Lower leg skin (tissue), 4 donors: ENCODE data around the gene PRKCH. TPM values are rescaled to one million over a fixed set of nuclear protein-coding genes. Genes with fewer than 3 reads are reported as not detected.

Source experiments
- DNase-seq, 2 donors: peaks; one replicate each; pipeline ENCODE4 v3.0.0-alpha.2; 2019; ENCODE audit warnings: low spot score in 2 of 2
- H3K4me3 ChIP-seq: fragments of 200-600 bp; sonication (generic); 2 replicates; pipeline ENCODE4 v1.5.1; 2017; ENCODE audit warnings: mild to moderate bottlenecking, low read depth; ENCODE audit not compliant: poor library complexity, severe bottlenecking
- POLR2A ChIP-seq, 2 donors: fragments of 450-650 bp; IDR thresholded peaks; one replicate each; pipeline ENCODE4 v1.6.1; 2016 to 2017; ENCODE audit warnings: antibody characterized with exemption in 2 of 2, mild to moderate bottlenecking in 1 of 2, moderate library complexity in 1 of 2
- WGBS, 2 donors: methylation state at CpG; one replicate each; pipeline ENCODE4 v1.1.5; 2018; 5-methylcytosine and 5-hydroxymethylcytosine counted together
- intact Hi-C: fragments of 100-400 bp; cut with DNase I; formaldehyde crosslinking; loops from one replicate; pipeline ENCODE4 v1.15.0; 2023; ENCODE audit warnings: low total_unique reads
- total RNA-seq, 4 donors: library from RNA; depleted of rRNA; stranded (reverse); fragments of >200 nt; gene quantifications; one replicate each; pipeline ENCODE4 v1.1.0, GENCODE V29; 2016
- TF ChIP-seq, protein P1 (sequence below), 3 donors: fragments of 450-650 bp; IDR thresholded peaks; one replicate each; pipeline ENCODE4 v1.5.1; 2016; ENCODE audit warnings: antibody characterized with exemption in 3 of 3, mild to moderate bottlenecking in 3 of 3, moderate library complexity in 2 of 3

PRKCH gene
- total RNA-seq, 4 donors from 2014 or later = 57.3 to 103 (median 66.7) TPM

GRCh38 chr14:61280526-61281185 is 40.7 kb upstream of the PRKCH start:
- 0 to 3% methylated on average over 57 to 60 of the region's 81 CpGs for WGBS, 2 donors
- H3K4me3 ChIP-seq = peak overlapping the region; percentile 75
- no peak for TF ChIP-seq POLR2A (IDR thresholded peaks at IDR 0.05)
- TF ChIP-seq, protein P1, sequence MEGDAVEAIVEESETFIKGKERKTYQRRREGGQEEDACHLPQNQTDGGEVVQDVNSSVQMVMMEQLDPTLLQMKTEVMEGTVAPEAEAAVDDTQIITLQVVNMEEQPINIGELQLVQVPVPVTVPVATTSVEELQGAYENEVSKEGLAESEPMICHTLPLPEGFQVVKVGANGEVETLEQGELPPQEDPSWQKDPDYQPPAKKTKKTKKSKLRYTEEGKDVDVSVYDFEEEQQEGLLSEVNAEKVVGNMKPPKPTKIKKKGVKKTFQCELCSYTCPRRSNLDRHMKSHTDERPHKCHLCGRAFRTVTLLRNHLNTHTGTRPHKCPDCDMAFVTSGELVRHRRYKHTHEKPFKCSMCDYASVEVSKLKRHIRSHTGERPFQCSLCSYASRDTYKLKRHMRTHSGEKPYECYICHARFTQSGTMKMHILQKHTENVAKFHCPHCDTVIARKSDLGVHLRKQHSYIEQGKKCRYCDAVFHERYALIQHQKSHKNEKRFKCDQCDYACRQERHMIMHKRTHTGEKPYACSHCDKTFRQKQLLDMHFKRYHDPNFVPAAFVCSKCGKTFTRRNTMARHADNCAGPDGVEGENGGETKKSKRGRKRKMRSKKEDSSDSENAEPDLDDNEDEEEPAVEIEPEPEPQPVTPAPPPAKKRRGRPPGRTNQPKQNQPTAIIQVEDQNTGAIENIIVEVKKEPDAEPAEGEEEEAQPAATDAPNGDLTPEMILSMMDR (IDR thresholded peaks at IDR 0.05) = no peak
- intact Hi-C loops = no loop called here
- peak; percentile 42 to 92 for DNase-seq

DNA sequence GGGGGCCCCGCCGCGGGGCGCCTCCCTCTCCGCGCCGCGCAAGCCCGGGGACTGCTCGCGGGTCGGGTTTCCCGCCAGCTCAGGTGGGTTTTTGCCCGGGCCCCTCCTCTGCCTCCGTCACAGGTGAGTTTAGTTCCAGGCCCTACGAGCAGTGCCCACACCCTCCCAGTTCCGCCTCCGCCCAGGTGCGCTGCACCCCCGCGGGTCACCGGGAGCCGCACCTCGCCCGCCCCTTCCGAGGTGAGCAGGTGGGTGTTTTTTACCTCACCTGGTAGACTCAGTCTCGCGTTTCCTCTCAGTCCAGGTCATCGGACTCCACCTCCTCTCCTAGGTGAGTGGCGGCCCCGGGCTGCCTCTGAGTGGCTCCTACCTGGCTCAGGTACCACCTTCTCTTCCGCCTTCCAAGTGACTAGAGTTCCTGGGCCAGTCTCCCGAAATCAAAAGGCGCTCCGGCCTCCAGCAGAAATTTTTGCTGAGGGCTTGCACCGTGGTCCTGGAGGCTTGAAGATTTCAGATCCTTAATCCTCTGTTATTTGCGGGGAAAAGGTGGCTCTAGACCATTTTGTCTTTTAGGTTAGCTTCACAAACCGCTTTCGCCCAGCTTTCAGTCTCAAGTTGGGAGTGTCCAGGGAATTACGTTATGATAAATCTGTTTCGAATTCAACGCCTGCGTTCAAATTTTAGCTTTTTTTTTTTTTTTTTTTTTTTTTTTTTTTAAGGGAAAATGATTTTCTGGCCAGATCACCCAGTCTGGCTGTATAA is 40.0 kb upstream of the PRKCH start, which contains the start of gene TMEM30B:
Gene TMEM30B (minus strand): TSS at position 153 of the 762 bp plus-strand sequence. CDS start 191 bp downstream, outside the sequence.
- peak; percentile 62 to 91 for DNase-seq
- intact Hi-C loops = no loop called here
- 12% methylated on average over 26 to 29 of the region's 43 CpGs for WGBS, 2 donors
- peak within 1 kb of the TSS; percentile 75 for H3K4me3 ChIP-seq
- TF ChIP-seq POLR2A (IDR thresholded peaks at IDR 0.05) = no peak
- TF ChIP-seq, protein P1 (IDR thresholded peaks at IDR 0.05) = no peak

DNA sequence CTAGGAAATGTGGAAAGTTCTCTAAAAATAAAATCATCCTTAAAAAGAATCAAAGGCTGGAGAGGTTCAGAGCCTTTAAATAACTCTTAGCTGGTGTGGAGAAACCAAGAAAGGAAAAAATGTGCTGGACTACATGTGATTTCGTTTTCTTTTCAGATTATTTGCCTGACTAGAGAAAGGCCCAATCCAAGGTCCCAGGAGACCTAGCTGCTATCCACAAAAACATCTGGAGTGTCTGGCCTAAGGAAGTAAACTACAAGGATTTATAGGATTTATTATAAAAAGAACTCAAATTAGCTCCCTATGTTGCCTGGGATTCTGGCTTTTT is 39.5 kb upstream of the PRKCH start:
- no peak overlapping the region for H3K4me3 ChIP-seq
- TF ChIP-seq POLR2A (IDR thresholded peaks at IDR 0.05) = no peak
- TF ChIP-seq, protein P1 (IDR thresholded peaks at IDR 0.05) = no peak
- DNase-seq = peak; percentile 17 to 40
- intact Hi-C loops = no loop called here
- WGBS, 2 donors = 22 to 24% methylated on average over 1 of the region's 1 CpG

DNA sequence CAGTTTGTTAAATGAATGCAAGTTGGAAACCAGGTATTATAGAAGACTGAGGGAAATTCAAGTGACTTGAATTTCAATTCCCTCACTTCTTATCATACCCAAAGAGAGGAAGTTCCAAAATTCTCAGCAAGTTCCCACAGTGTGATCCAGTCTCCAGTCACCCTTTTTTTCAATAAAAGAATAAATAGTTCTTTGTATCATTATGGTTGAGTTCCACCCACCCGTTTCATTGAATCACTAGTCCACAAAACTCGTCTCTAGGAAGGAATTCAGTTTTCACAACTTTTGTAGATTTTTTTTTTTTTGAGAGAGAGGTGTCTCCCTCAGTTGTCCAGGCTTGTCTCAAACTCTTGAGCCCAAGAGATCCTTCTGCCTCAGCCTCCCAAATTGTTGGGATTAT is 38.6 kb upstream of the PRKCH start:
- H3K4me3 ChIP-seq = no peak overlapping the region
- intact Hi-C loops = no loop called here
- no peak for TF ChIP-seq POLR2A (IDR thresholded peaks at IDR 0.05)
- TF ChIP-seq, protein P1 (IDR thresholded peaks at IDR 0.05) = no peak
- DNase-seq = peak in 1 of 2 donors; percentile 3
- 69 to 73% methylated on average over 2 of the region's 2 CpGs for WGBS, 2 donors

GRCh38 chr14:61284001-61284400 is 37.4 kb upstream of the PRKCH start:
- H3K4me3 ChIP-seq = no peak overlapping the region
- WGBS, 2 donors = 83 to 85% methylated on average over 3 of the region's 3 CpGs
- TF ChIP-seq, protein P1 (IDR thresholded peaks at IDR 0.05) = no peak
- TF ChIP-seq POLR2A (IDR thresholded peaks at IDR 0.05) = no peak
- intact Hi-C loops = no loop called here
- no peak for DNase-seq
